ENCODE results near the gene PDE5A. TPM values are rescaled to one million over a fixed set of nuclear protein-coding genes. Genes with fewer than 3 reads are reported as not detected.

Gene PDE5A
- total and polyA plus RNA-seq, 4 donors, result 3.8 to 121 (median 16.9) TPM

- peaks cover 0 to 24% (median 4%) of the 10 kb centered on the region in 5 donors for H3K4me1 ChIP-seq (ENCODE audit: control insufficient read depth in 5 of 5, insufficient read depth in 5 of 5, low read length in 5 of 5)
- no peaks in the 10 kb centered on the region for H3K9me3 ChIP-seq (ENCODE audit: control insufficient read depth in 4 of 4, insufficient read depth in 3 of 4, low read length in 3 of 4)
- H3K36me3 ChIP-seq (ENCODE audit: control insufficient read depth in 4 of 4, insufficient read depth in 4 of 4, low read length in 4 of 4), result no peaks in the 10 kb centered on the region
- no peak for TF ChIP-seq CTCF (IDR thresholded peaks at IDR 0.05; ENCODE audit: control extremely low read depth, extremely low read depth)
- H3K27ac ChIP-seq (ENCODE audit: low read depth in 1 of 2, low read length in 1 of 2), result no peak overlapping the region
- no peaks in the 10 kb centered on the region for H3K27me3 ChIP-seq (ENCODE audit: control insufficient read depth in 3 of 3, insufficient read depth in 3 of 3, low read length in 2 of 3)
- H3K4me3 ChIP-seq, result no peak overlapping the region
- no peak overlapping the region for H3K9ac ChIP-seq (ENCODE audit: insufficient read depth in 1 of 2, low read length in 2 of 2)
- WGBS, 2 donors, result 96% methylated on average over 4 of the region's 4 CpGs
- DNase-seq, result no peak
- ATAC-seq (ENCODE audit: insufficient read depth, low FRiP score), result no peak
These were observed 25.4 kb upstream of the PDE5A start for GRCh38 chr4:119653990-119654389.

- Histone ChIP-seq H3K9ac (ENCODE audit: insufficient read depth in 1 of 2, low read length in 2 of 2) (no peak overlapping the region), H3K9me3 (ENCODE audit: control insufficient read depth in 4 of 4, insufficient read depth in 3 of 4, low read length in 3 of 4) (no peaks in the 10 kb centered on the region), H3K27me3 (ENCODE audit: control insufficient read depth in 3 of 3, insufficient read depth in 3 of 3, low read length in 2 of 3) (no peaks in the 10 kb centered on the region), H3K4me1 (ENCODE audit: control insufficient read depth in 5 of 5, insufficient read depth in 5 of 5, low read length in 5 of 5) (peaks cover 0 to 20% (median 4%) of the 10 kb centered on the region in 5 donors), H3K27ac (ENCODE audit: low read depth in 1 of 2, low read length in 1 of 2) (no peak overlapping the region), H3K36me3 (ENCODE audit: control insufficient read depth in 4 of 4, insufficient read depth in 4 of 4, low read length in 4 of 4) (no peaks in the 10 kb centered on the region), H3K4me3 (no peak overlapping the region)
- DNase-seq (no peak), ATAC-seq (ENCODE audit: insufficient read depth, low FRiP score) (no peak)
- WGBS, 2 donors, result 82 to 97% methylated on average over 1 of the region's 1 CpG
- no peak for TF ChIP-seq CTCF (IDR thresholded peaks at IDR 0.05; ENCODE audit: control extremely low read depth, extremely low read depth)
These were observed 24.4 kb upstream of the PDE5A start for GRCh38 chr4:119652998-119653397.

- Histone ChIP-seq H3K4me1 (ENCODE audit: control insufficient read depth in 5 of 5, insufficient read depth in 5 of 5, low read length in 5 of 5) (peaks cover 0 to 16% (median 0%) of the 10 kb centered on the region in 5 donors), H3K9ac (ENCODE audit: insufficient read depth in 1 of 2, low read length in 2 of 2) (no peak overlapping the region), H3K36me3 (ENCODE audit: control insufficient read depth in 4 of 4, insufficient read depth in 4 of 4, low read length in 4 of 4) (no peaks in the 10 kb centered on the region), H3K4me3 (no peak overlapping the region), H3K27ac (ENCODE audit: low read depth in 1 of 2, low read length in 1 of 2) (no peak overlapping the region), H3K9me3 (ENCODE audit: control insufficient read depth in 4 of 4, insufficient read depth in 3 of 4, low read length in 3 of 4) (peaks cover 0 to 2% (median 0%) of the 10 kb centered on the region in 4 donors), H3K27me3 (ENCODE audit: control insufficient read depth in 3 of 3, insufficient read depth in 3 of 3, low read length in 2 of 3) (no peaks in the 10 kb centered on the region)
- no peak for DNase-seq
- 87 to 89% methylated on average over 2 of the region's 2 CpGs for WGBS, 2 donors
- ATAC-seq (ENCODE audit: insufficient read depth, low FRiP score), result no peak
- no peak for TF ChIP-seq CTCF (IDR thresholded peaks at IDR 0.05; ENCODE audit: control extremely low read depth, extremely low read depth)
These were observed 19.8 kb upstream of the PDE5A start for GRCh38 chr4:119648398-119648797.

GRCh38 chr4:119647558-119647957 is 19.0 kb upstream of the PDE5A start:
- Histone ChIP-seq H3K27me3 (ENCODE audit: control insufficient read depth in 3 of 3, insufficient read depth in 3 of 3, low read length in 2 of 3) (no peaks in the 10 kb centered on the region), H3K4me1 (ENCODE audit: control insufficient read depth in 5 of 5, insufficient read depth in 5 of 5, low read length in 5 of 5) (peaks cover 0 to 16% (median 0%) of the 10 kb centered on the region in 5 donors), H3K36me3 (ENCODE audit: control insufficient read depth in 4 of 4, insufficient read depth in 4 of 4, low read length in 4 of 4) (no peaks in the 10 kb centered on the region), H3K27ac (ENCODE audit: low read depth in 1 of 2, low read length in 1 of 2) (no peak overlapping the region), H3K4me3 (no peak overlapping the region), H3K9me3 (ENCODE audit: control insufficient read depth in 4 of 4, insufficient read depth in 3 of 4, low read length in 3 of 4) (peaks cover 0 to 2% (median 0%) of the 10 kb centered on the region in 4 donors), H3K9ac (ENCODE audit: insufficient read depth in 1 of 2, low read length in 2 of 2) (no peak overlapping the region)
- no peak for TF ChIP-seq CTCF (IDR thresholded peaks at IDR 0.05; ENCODE audit: control extremely low read depth, extremely low read depth)
- ATAC-seq (ENCODE audit: insufficient read depth, low FRiP score) (no peak), DNase-seq (no peak)
- 85 to 87% methylated on average over 3 of the region's 3 CpGs for WGBS, 2 donors

Measured in lung (tissue), 12 donors.